Cardiac muscle cell (in vitro differentiated cells and primary cell): ENCODE data around the gene C6orf62. TPM values are rescaled to one million over a fixed set of nuclear protein-coding genes. Genes with fewer than 3 reads are reported as not detected.
"Not testable (repeated sequence)": the region's sequence is repeated elsewhere in the genome, so short reads cannot be mapped to it uniquely, and the experiment has no call there.

Experiments used
- DNase-seq, 2 donors: peaks; one replicate each; pipeline versions ENCODE4 v3.0.0 to v3.0.0-alpha.2; 2010 to 2017; ENCODE audit warnings: low read depth in 1 of 2, low spot score in 1 of 2
- H3K27ac ChIP-seq: fragments of 200-600 bp; sonication (generic); 2 replicates; pipeline ENCODE4 v1.5.1; 2016
- H3K27me3 ChIP-seq: fragments of 200-600 bp; sonication (generic); 2 replicates; pipeline ENCODE4 v1.6.0; 2016; ENCODE audit warnings: control low read depth
- H3K36me3 ChIP-seq: fragments of 200-600 bp; sonication (generic); 2 replicates; pipeline ENCODE4 v1.5.1; 2016; ENCODE audit warnings: control low read depth
- H3K4me1 ChIP-seq: fragments of 200-600 bp; sonication (generic); 2 replicates; pipeline ENCODE4 v1.8.1; 2017; ENCODE audit warnings: low read depth, mild to moderate bottlenecking, mixed run types
- H3K4me3 ChIP-seq: fragments of 200-600 bp; sonication (generic); 2 replicates; pipeline ENCODE4 v1.5.1; 2016; ENCODE audit warnings: mild to moderate bottlenecking
- H3K9me3 ChIP-seq: fragments of 200-600 bp; sonication (generic); 2 replicates; pipeline ENCODE4 v1.5.1; 2017; ENCODE audit warnings: low read depth, mild to moderate bottlenecking, control low read depth
- CTCF ChIP-seq: IDR thresholded peaks from 2 replicates; pipeline ENCODE4 v1.5.1; 2012; ENCODE audit warnings: low read depth, mild to moderate bottlenecking, low read length
- polyA plus RNA-seq: library from polyadenylated mRNA; unstranded; fragments of >200 nt; fragmentation: Nextera tagmentation; extraction: Ambion mirVana; gene quantifications from 2 replicates; pipeline ENCODE4 v1.2.1, GENCODE V29; 2016
- total RNA-seq: library from RNA; depleted of rRNA; stranded (reverse); fragments of >200 nt; gene quantifications from 2 replicates; pipeline ENCODE4 v1.2.3, GENCODE V29; 2016

Gene C6orf62
- total and polyA plus RNA-seq, 2 experiments from 2014 or later, result 52.8 to 59.7 TPM

- no peak for TF ChIP-seq CTCF
- H3K4me1 ChIP-seq, result peaks cover 9% of the 10 kb centered on the region
- no peaks in the 10 kb centered on the region for H3K9me3 ChIP-seq
- H3K27ac ChIP-seq, result no peak overlapping the region
- DNase-seq, result no peak
- H3K36me3 ChIP-seq, result no peaks in the 10 kb centered on the region
- H3K27me3 ChIP-seq, result no peaks in the 10 kb centered on the region
- no peak overlapping the region for H3K4me3 ChIP-seq
Measured at GRCh38 chr6:24755279-24755678, 36.3 kb upstream of the C6orf62 start.

GRCh38 chr6:24754378-24754777 is 35.4 kb upstream of the C6orf62 start:
- not testable (repeated sequence) for H3K27ac ChIP-seq, H3K27me3 ChIP-seq, DNase-seq, H3K4me1 ChIP-seq, H3K36me3 ChIP-seq, H3K9me3 ChIP-seq, H3K4me3 ChIP-seq

GRCh38 chr6:24753545-24753944 is 34.6 kb upstream of the C6orf62 start:
- no peak overlapping the region for H3K4me3 ChIP-seq
- no peaks in the 10 kb centered on the region for H3K9me3 ChIP-seq
- no peak for TF ChIP-seq CTCF
- no peak overlapping the region for H3K27ac ChIP-seq
- no peaks in the 10 kb centered on the region for H3K27me3 ChIP-seq
- H3K36me3 ChIP-seq, result no peaks in the 10 kb centered on the region
- H3K4me1 ChIP-seq, result peaks cover 9% of the 10 kb centered on the region
- no peak for DNase-seq

- Histone ChIP-seq H3K9me3 (no peaks in the 10 kb centered on the region), H3K27me3 (no peaks in the 10 kb centered on the region), H3K4me1 (peaks cover 8% of the 10 kb centered on the region), H3K4me3 (no peak overlapping the region), H3K36me3 (no peaks in the 10 kb centered on the region), H3K27ac (no peak overlapping the region)
- DNase-seq, result peak in 1 of 2 donors; percentile 39
- TF ChIP-seq CTCF, result no peak
Measured at GRCh38 chr6:24752917-24753492, 34.1 kb upstream of the C6orf62 start.

GRCh38 chr6:24752503-24752902 is 33.5 kb upstream of the C6orf62 start:
- Histone ChIP-seq H3K9me3 (no peaks in the 10 kb centered on the region), H3K27me3 (no peaks in the 10 kb centered on the region), H3K36me3 (no peaks in the 10 kb centered on the region), H3K4me3 (no peak overlapping the region), H3K27ac (no peak overlapping the region), H3K4me1 (peaks cover 3% of the 10 kb centered on the region)
- DNase-seq, result no peak
- TF ChIP-seq CTCF, result no peak

GRCh38 chr6:24750878-24751277 is 31.9 kb upstream of the C6orf62 start:
- H3K4me3 ChIP-seq, H3K27me3 ChIP-seq, H3K36me3 ChIP-seq, DNase-seq, H3K4me1 ChIP-seq, H3K9me3 ChIP-seq, H3K27ac ChIP-seq: not testable (repeated sequence)

- no peak for DNase-seq
- Histone ChIP-seq H3K36me3 (no peaks in the 10 kb centered on the region), H3K9me3 (no peaks in the 10 kb centered on the region), H3K4me3 (no peak overlapping the region), H3K27ac (no peak overlapping the region), H3K27me3 (no peaks in the 10 kb centered on the region), H3K4me1 (no peaks in the 10 kb centered on the region)
- no peak for TF ChIP-seq CTCF
Measured at GRCh38 chr6:24749297-24749696, 30.3 kb upstream of the C6orf62 start.
